ENCODE measurements around the gene ALDH1A1. TPM values are rescaled to one million over a fixed set of nuclear protein-coding genes. Genes with fewer than 3 reads are reported as not detected.

Gene ALDH1A1
- total and polyA plus RNA-seq, 9 of the 15 experiments (the other 6 are each of a cell fraction or from before 2014, with no cell fraction given) = 1.8 to 86.3 (median 24.4) TPM

DNA sequence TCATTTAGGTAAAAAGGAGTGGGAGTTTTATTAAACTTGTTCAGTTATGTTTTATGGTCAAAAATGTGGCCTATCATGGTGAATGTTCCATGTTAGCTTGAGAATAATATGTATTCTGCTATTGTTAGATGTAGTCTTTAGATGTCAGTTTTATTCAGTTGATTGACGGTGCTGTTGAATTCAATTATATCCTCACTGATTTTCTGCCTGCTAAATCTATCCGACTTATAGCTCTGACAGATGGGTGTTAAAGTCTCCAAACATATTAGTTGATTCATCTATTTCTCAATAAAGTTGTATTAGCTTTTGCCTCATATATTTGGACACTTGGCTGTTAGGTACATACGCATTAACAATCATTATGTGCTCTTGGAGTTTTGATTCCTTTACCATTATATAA is 49.0 kb upstream of the ALDH1A1 start:
- H3K4me2 ChIP-seq (ENCODE audit: insufficient read depth, low read length) = no peak overlapping the region
- H3K79me2 ChIP-seq (ENCODE audit: control insufficient read depth, insufficient read depth, low read length) = no peaks in the 10 kb centered on the region
- no peak for DNase-seq (ENCODE audit: extremely low read depth in 1 of 4, low spot score in 3 of 4)
- no peak for ATAC-seq
- H3K36me3 ChIP-seq (ENCODE audit: control insufficient read depth, insufficient read depth, low read length) = no peaks in the 10 kb centered on the region
- CTCF ChIA-PET (ENCODE audit: low intra/inter-chr PET ratio) = interaction anchor here (0.7 kb wide), 1 partner anchor 364 kb away, joined by 3 read pairs; no protein-coding TSS in a partner anchor
- 0 out of 2 replicates have a peak, but pooled peaks cover 4% of the 10 kb centered on the region for H3K9me3 ChIP-seq (replicated peaks; ENCODE audit: control insufficient read depth, insufficient read depth, low read depth, low read length)
- FAIRE-seq = no peak
- intact Hi-C loops (cut with micrococcal nuclease) (no loop called here), in situ Hi-C loops (cut with MboI) (no loop called here)
- no peak overlapping the region for H3K27ac ChIP-seq (ENCODE audit: extremely low read depth, low read depth, low read length)
- H4K20me1 ChIP-seq (replicated peaks; ENCODE audit: control insufficient read depth, insufficient read depth, low read length) = no peaks in the 10 kb centered on the region
- peaks cover 5 to 8% of the 10 kb centered on the region in 2 experiments; a peak in 4 of 5 replicates for H3K4me1 ChIP-seq (replicated peaks in 1 of 2; ENCODE audit: control insufficient read depth in 2 of 2, insufficient read depth in 2 of 2, low read length in 2 of 2)
- WGBS (ENCODE audit: insufficient coverage, low coverage, missing lambda C conversion rate) = 83% methylated on average over 3 of the region's 3 CpGs
- no peak overlapping the region for H2AFZ ChIP-seq (ENCODE audit: low read depth, low read length)
- no peak overlapping the region for H3K9ac ChIP-seq (ENCODE audit: insufficient read depth in 1 of 2, low read depth in 2 of 2, low read length in 2 of 2)
- BruUV-seq (replicated peaks) = no TSS peak
- no peak for TF ChIP-seq CBX8 (IDR thresholded peaks at IDR 0.05; ENCODE audit: borderline replicate concordance, extremely low read depth, low read depth, low read length, poor library complexity, severe bottlenecking)
- TF ChIP-seq, protein P1, sequence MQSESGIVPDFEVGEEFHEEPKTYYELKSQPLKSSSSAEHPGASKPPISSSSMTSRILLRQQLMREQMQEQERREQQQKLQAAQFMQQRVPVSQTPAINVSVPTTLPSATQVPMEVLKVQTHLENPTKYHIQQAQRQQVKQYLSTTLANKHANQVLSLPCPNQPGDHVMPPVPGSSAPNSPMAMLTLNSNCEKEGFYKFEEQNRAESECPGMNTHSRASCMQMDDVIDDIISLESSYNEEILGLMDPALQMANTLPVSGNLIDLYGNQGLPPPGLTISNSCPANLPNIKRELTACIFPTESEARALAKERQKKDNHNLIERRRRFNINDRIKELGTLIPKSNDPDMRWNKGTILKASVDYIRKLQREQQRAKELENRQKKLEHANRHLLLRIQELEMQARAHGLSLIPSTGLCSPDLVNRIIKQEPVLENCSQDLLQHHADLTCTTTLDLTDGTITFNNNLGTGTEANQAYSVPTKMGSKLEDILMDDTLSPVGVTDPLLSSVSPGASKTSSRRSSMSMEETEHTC (IDR thresholded peaks at IDR 0.05) = no peak
- TF ChIP-seq ZNF584 (CRISPR knock-in tag; IDR thresholded peaks at IDR 0.05; ENCODE audit: low read depth) = no peak
- no peak for TF ChIP-seq NEUROD1 (IDR thresholded peaks at IDR 0.05; ENCODE audit: borderline replicate concordance, low read depth, low read length, partially characterized antibody)
- POLR2A ChIA-PET = no interaction called here
- H3K27me3 ChIP-seq (ENCODE audit: control insufficient read depth in 2 of 2, insufficient read depth in 2 of 2, low read length in 2 of 2) = no peaks in the 10 kb centered on the region
- H3K9me1 ChIP-seq (ENCODE audit: control insufficient read depth, insufficient read depth, low read length) = no peaks in the 10 kb centered on the region
- no peak overlapping the region for H3K4me3 ChIP-seq
